BJ (cell line): Measurements from ENCODE around the gene SLC39A11. TPM values are rescaled to one million over a fixed set of nuclear protein-coding genes. Genes with fewer than 3 reads are reported as not detected.

ENCODE experiments used
- polyA plus RNA-seq: library from polyadenylated mRNA; depleted of rRNA; stranded (reverse); fragments of >200 nt; gene quantifications from 2 replicates; pipeline ENCODE4 v1.2.3, GENCODE V29; 2011; rRNA removed
- small RNA-seq: library from RNA; depleted of rRNA; stranded (forward); fragments of <200 nt; gene quantifications from one replicate; pipeline ENCODE3, GENCODE V24; 2012; ENCODE audit warnings: low replicate concordance, low read depth; ENCODE audit not compliant: insufficient read length

The SLC39A11 gene
- polyA plus RNA-seq, 1 experiment, result 20.9 TPM

Small RNA genes within 50 kb of the gene (small RNA-seq; reads per million reads assigned to genes)
- gene RF00422, result not detected

Other genes with a start within 250 kb of the SLC39A11 start
- gene SSTR2, start 72.3 kb upstream of the SLC39A11 start, polyA plus RNA-seq, result not detected in 2 replicates
- gene COG1, start 100.4 kb upstream of the SLC39A11 start, polyA plus RNA-seq, result 39.4 and 54.9 TPM in 2 replicates
- 0.13 TPM in 1 of 2 replicates, not detected in the other for gene CPSF4L, start 169.2 kb upstream of the SLC39A11 start, polyA plus RNA-seq
- gene CDC42EP4, start 219.3 kb upstream of the SLC39A11 start, polyA plus RNA-seq, result 19.6 and 28.0 TPM in 2 replicates